Transverse colon (tissue), 4 donors: ENCODE results near the gene TBCD. TPM values are rescaled to one million over a fixed set of nuclear protein-coding genes. Genes with fewer than 3 reads are reported as not detected.
A peak's percentile ranks its signal among the peaks of the same experiment; 100 is the strongest.

Experiments
- DNase-seq: peaks from one replicate; pipeline ENCODE4 v3.0.0-alpha.2; 2019
- H3K27ac ChIP-seq, 4 donors: fragments of 200-600 bp; sonication (generic); 2 replicates each; pipeline ENCODE4 v1.5.1; 2016 to 2018; ENCODE audit warnings: inconsistent platforms in 4 of 4
- H3K27me3 ChIP-seq: fragments of 200-600 bp; sonication (generic); 2 replicates; pipeline ENCODE4 v1.5.1; 2017; ENCODE audit warnings: inconsistent platforms
- H3K36me3 ChIP-seq, 4 donors: fragments of 200-600 bp; sonication (generic); 2 replicates each; pipeline ENCODE4 v1.5.1; 2017 to 2019; ENCODE audit warnings: inconsistent platforms in 4 of 4
- H3K4me1 ChIP-seq, 4 donors: fragments of 200-600 bp; sonication (generic); 2 replicates each; pipeline ENCODE4 v1.5.1; 2017 to 2020; ENCODE audit warnings: inconsistent platforms in 4 of 4
- H3K4me3 ChIP-seq, 4 donors: fragments of 200-600 bp; sonication (generic); 1 replicate in 1 of 4; 2 replicates in 3 of 4; pipeline versions ENCODE4 v1.5.1 to v1.6.1; 2017 to 2019; ENCODE audit warnings: inconsistent platforms in 4 of 4
- H3K9me3 ChIP-seq, 2 donors: fragments of 200-600 bp; sonication (generic); 2 replicates each; pipeline ENCODE4 v1.5.1; 2017 to 2019; ENCODE audit warnings: inconsistent platforms in 2 of 2
- CTCF ChIP-seq, 5 experiments: fragments of 200-600 bp in 3 of 5; fragments of 450-650 bp in 2 of 5; sonication (generic) in 3 of 5; IDR thresholded peaks; 1 replicate in 2 of 5; 2 replicates in 3 of 5; pipeline ENCODE4 v1.5.1; 2016 to 2017; ENCODE audit warnings: antibody characterized with exemption in 5 of 5, inconsistent platforms in 3 of 5, mild to moderate bottlenecking in 2 of 5, moderate library complexity in 1 of 5
- EP300 ChIP-seq: sonication (generic); formaldehyde crosslinking; IDR thresholded peaks from one replicate; pipeline ENCODE4 v1.6.1; 2017; ENCODE audit warnings: antibody characterized with exemption, low read depth
- POLR2A ChIP-seq: fragments of 450-650 bp; IDR thresholded peaks from one replicate; pipeline ENCODE4 v1.6.1; 2016; ENCODE audit warnings: antibody characterized with exemption, mild to moderate bottlenecking, moderate library complexity
- POLR2AphosphoS5 ChIP-seq, 3 donors: sonication (generic); formaldehyde crosslinking; IDR thresholded peaks; one replicate each; pipeline ENCODE4 v1.6.1; 2016; ENCODE audit warnings: antibody characterized with exemption in 3 of 3
- WGBS, 2 donors: methylation state at CpG; one replicate each; pipeline ENCODE4 v1.1.5; 2018; ENCODE audit warnings: low coverage in 1 of 2; 5-methylcytosine and 5-hydroxymethylcytosine counted together
- in situ Hi-C, 4 donors: fragments of 200-750 bp; cut with MboI; loops; one replicate each; pipeline versions ENCODE4 v1.15.0 to v1.15.1; 2017; ENCODE audit warnings: low sequenced_read_pairs in 3 of 4, low pct_ligation_motif_present in 1 of 4, low pct_unique_long_range_greater_than_20kb in 1 of 4
- intact Hi-C: fragments of 100-400 bp; cut with DNase I; formaldehyde crosslinking; loops from one replicate; pipeline ENCODE4 v1.15.1; 2023; ENCODE audit warnings: low total_unique reads
- total RNA-seq, 4 donors: library from RNA; depleted of rRNA; stranded (reverse); fragments of >200 nt; gene quantifications; one replicate each; pipeline ENCODE4 v1.1.0, GENCODE V29; 2016

The TBCD gene
- total RNA-seq, 4 donors from 2014 or later: 38.6 to 104 (median 39.8) TPM

GRCh38 chr17:82974136-82974952, 222.5 kb downstream of the TBCD start:
- intact Hi-C loops: no loop called here
- Histone ChIP-seq H3K4me3 (no peak overlapping the region), H3K27me3 (no peaks in the 10 kb centered on the region), H3K36me3 (no peaks in the 10 kb centered on the region), H3K4me1 (no peaks in the 10 kb centered on the region), H3K27ac (no peak overlapping the region), H3K9me3 (no peaks in the 10 kb centered on the region)
- in situ Hi-C loops: no loop called here
- 88% methylated on average over 23 of the region's 28 CpGs; no CpG with 5 or more reads in 1 of the 2 donors for WGBS, 2 donors
- TF ChIP-seq POLR2AphosphoS5 (IDR thresholded peaks at IDR 0.05): no peak
- TF ChIP-seq EP300: no peak
- TF ChIP-seq POLR2A: no peak
- TF ChIP-seq CTCF (IDR thresholded peaks at IDR 0.05): no peak
- no peak for DNase-seq

GRCh38 chr17:82976982-82977488, 225.2 kb downstream of the TBCD start:
- Histone ChIP-seq H3K36me3 (no peaks in the 10 kb centered on the region), H3K4me3 (no peak overlapping the region), H3K27ac (no peak overlapping the region), H3K27me3 (no peaks in the 10 kb centered on the region), H3K9me3 (no peaks in the 10 kb centered on the region), H3K4me1 (no peaks in the 10 kb centered on the region)
- in situ Hi-C loops: no loop called here
- no peak for DNase-seq
- 94 to 100% methylated on average over 5 to 29 of the region's 29 CpGs for WGBS, 2 donors
- intact Hi-C loops: no loop called here
- TF ChIP-seq CTCF (IDR thresholded peaks at IDR 0.05) (no peak), EP300 (no peak), POLR2A (no peak), POLR2AphosphoS5 (IDR thresholded peaks at IDR 0.05) (no peak)

- no peaks in the 10 kb centered on the region for H3K27me3 ChIP-seq
- in situ Hi-C loops (no loop called here), intact Hi-C loops (no loop called here)
- no peaks in the 10 kb centered on the region for H3K9me3 ChIP-seq
- TF ChIP-seq CTCF (IDR thresholded peaks at IDR 0.05) (no peak), EP300 (no peak)
- 89 to 100% methylated on average over 3 to 20 of the region's 20 CpGs for WGBS, 2 donors
- no peaks in the 10 kb centered on the region for H3K4me1 ChIP-seq
- H3K27ac ChIP-seq: no peak overlapping the region
- H3K4me3 ChIP-seq: no peak overlapping the region
- no peak for DNase-seq
- no peaks in the 10 kb centered on the region for H3K36me3 ChIP-seq
Observed at GRCh38 chr17:82977606-82978005, 225.7 kb downstream of the TBCD start.

- no peaks in the 10 kb centered on the region for H3K27me3 ChIP-seq
- peak overlapping the region in 3 of 4 donors; percentile 19 to 43 (median 20) for H3K27ac ChIP-seq
- in situ Hi-C loops (no loop called here), intact Hi-C loops (no loop called here)
- no peak for TF ChIP-seq CTCF (IDR thresholded peaks at IDR 0.05)
- no peak for TF ChIP-seq POLR2AphosphoS5 (IDR thresholded peaks at IDR 0.05)
- TF ChIP-seq POLR2A: no peak
- no peak for TF ChIP-seq EP300
- no peaks in the 10 kb centered on the region for H3K9me3 ChIP-seq
- H3K36me3 ChIP-seq: no peaks in the 10 kb centered on the region
- no peak for DNase-seq
- no peak overlapping the region for H3K4me3 ChIP-seq
- 72 to 82% methylated on average over 3 of the region's 3 CpGs for WGBS, 2 donors
- H3K4me1 ChIP-seq: no peaks in the 10 kb centered on the region
Observed at GRCh38 chr17:82978765-82979349, 227.0 kb downstream of the TBCD start.
